Upper lobe of right lung (tissue), 1 donor: ENCODE measurements around the gene CTNNA1. TPM values are rescaled to one million over a fixed set of nuclear protein-coding genes. Genes with fewer than 3 reads are reported as not detected.

ENCODE experiments used
- ATAC-seq: fragments of 200-7000 bp; cut with Tn5 transposase; one replicate; pipeline ENCODE4 v1.9.1; 2020; ENCODE audit warnings: mild to moderate bottlenecking, moderate library complexity
- DNase-seq: peaks from one replicate; pipeline ENCODE4 v3.0.0-alpha.2; 2020
- H3K27ac ChIP-seq: fragments of 200-600 bp; one replicate; pipeline ENCODE4 v1.8.0; 2022
- H3K27me3 ChIP-seq: fragments of 200-600 bp; one replicate; pipeline ENCODE4 v1.8.0; 2022; ENCODE audit warnings: mild to moderate bottlenecking
- H3K36me3 ChIP-seq: fragments of 200-600 bp; one replicate; pipeline ENCODE4 v1.8.0; 2022
- H3K4me1 ChIP-seq: fragments of 200-600 bp; one replicate; pipeline ENCODE4 v1.8.0; 2022
- H3K4me3 ChIP-seq: fragments of 200-600 bp; one replicate; pipeline ENCODE4 v1.8.0; 2022; ENCODE audit warnings: mild to moderate bottlenecking
- H3K9me3 ChIP-seq: fragments of 200-600 bp; one replicate; pipeline ENCODE4 v1.8.0; 2022
- intact Hi-C: fragments of 100-400 bp; cut with DNase I; formaldehyde crosslinking; loops from one replicate; pipeline ENCODE4 v1.11.0; 2022
- total RNA-seq: library from RNA; stranded (reverse); fragmentation: NEBNext Ultra II Directional; extraction: Animal tissue kit (Norgen Biotek cat#: 25700); gene quantifications from one replicate; pipeline ENCODE4 v1.2.1, GENCODE V29; 2021
- TF ChIP-seq, protein P1 (sequence below): fragments of 200-600 bp; IDR thresholded peaks from one replicate; pipeline ENCODE4 v1.8.0; 2022; ENCODE audit warnings: antibody characterized with exemption
- donor health status: DM: no; HTN: yes; CAD: no; lungs with severe emphysema.

The CTNNA1 gene
- total RNA-seq, 1 donor from 2014 or later = 362 TPM

DNA sequence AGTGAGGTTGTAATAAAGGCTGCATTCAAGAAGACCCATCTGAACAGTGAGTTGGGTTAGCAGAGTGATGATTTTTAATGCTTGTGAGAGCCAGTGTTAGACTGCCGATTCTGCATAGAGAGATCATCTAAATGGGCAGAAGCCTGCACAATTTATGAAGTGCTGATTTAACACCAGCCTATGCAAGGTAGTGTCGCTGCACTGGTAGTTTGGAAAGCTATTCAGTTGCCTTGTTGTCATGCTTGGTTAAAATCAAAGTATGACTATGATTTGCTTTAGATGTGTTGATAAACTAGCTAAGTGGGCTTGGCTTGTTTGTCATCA lies 122.3 kb downstream of the CTNNA1 start:
- H3K27ac ChIP-seq = no peak overlapping the region

DNA sequence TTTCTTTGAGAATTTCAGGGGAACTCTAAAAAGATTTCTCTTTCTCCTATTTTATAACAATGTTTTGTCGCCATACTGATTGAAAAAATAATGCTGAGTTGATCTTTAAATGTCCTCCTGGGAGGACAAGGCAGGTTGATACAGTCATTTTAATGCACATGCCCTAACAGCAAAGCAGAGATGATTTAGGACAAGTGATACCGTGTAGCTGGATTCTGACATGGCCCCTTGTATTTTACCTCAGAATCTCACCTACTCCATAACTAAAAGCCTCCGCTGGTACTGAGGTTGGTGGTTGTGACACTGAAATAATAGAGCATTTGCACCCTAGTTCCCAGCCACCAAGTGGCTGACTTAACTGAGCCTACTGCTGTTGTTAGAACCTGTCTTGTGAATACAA lies 122.7 kb downstream of the CTNNA1 start:
- H3K4me1 ChIP-seq = peaks cover 34% of the 10 kb centered on the region
- no peaks in the 10 kb centered on the region for H3K9me3 ChIP-seq
- H3K27me3 ChIP-seq = no peaks in the 10 kb centered on the region
- no peak overlapping the region for H3K27ac ChIP-seq
- no peaks in the 10 kb centered on the region for H3K36me3 ChIP-seq
- TF ChIP-seq, protein P1, sequence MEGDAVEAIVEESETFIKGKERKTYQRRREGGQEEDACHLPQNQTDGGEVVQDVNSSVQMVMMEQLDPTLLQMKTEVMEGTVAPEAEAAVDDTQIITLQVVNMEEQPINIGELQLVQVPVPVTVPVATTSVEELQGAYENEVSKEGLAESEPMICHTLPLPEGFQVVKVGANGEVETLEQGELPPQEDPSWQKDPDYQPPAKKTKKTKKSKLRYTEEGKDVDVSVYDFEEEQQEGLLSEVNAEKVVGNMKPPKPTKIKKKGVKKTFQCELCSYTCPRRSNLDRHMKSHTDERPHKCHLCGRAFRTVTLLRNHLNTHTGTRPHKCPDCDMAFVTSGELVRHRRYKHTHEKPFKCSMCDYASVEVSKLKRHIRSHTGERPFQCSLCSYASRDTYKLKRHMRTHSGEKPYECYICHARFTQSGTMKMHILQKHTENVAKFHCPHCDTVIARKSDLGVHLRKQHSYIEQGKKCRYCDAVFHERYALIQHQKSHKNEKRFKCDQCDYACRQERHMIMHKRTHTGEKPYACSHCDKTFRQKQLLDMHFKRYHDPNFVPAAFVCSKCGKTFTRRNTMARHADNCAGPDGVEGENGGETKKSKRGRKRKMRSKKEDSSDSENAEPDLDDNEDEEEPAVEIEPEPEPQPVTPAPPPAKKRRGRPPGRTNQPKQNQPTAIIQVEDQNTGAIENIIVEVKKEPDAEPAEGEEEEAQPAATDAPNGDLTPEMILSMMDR = no peak
- no peak for ATAC-seq
- intact Hi-C loops = no loop called here
- DNase-seq = no peak
- H3K4me3 ChIP-seq = no peak overlapping the region

More for the DNA sequence above, 122.3 kb downstream of the CTNNA1 start:
- ATAC-seq (no peak), DNase-seq (no peak)
- intact Hi-C loops = no loop called here
- H3K27me3 ChIP-seq = no peaks in the 10 kb centered on the region
- TF ChIP-seq, protein P1 = no peak
- H3K9me3 ChIP-seq = no peaks in the 10 kb centered on the region
- H3K36me3 ChIP-seq = no peaks in the 10 kb centered on the region
- no peak overlapping the region for H3K4me3 ChIP-seq
- peaks cover 34% of the 10 kb centered on the region for H3K4me1 ChIP-seq

DNA sequence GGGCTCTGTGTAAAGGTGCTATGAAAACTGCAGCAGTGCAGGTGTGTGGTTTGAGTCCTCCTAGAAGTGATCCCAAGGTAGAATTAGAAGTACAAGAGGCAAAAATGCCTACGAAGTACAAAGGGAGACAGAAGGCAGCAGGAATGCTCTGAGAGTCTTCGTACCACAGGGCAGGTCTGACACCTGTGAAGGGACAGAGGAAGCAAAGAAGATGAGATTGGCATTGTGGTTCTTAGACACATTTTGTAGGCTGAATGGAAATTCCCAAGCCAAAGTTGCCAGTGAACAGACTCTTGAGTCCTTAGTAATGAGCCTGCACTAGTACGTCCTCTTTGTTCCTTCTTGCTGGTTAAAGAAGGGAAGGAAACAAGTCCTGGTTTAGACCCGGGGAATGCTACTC lies 123.6 kb downstream of the CTNNA1 start:
- intact Hi-C loops = no loop called here
- Histone ChIP-seq H3K4me1 (peaks cover 29% of the 10 kb centered on the region), H3K27ac (no peak overlapping the region), H3K9me3 (no peaks in the 10 kb centered on the region), H3K4me3 (no peak overlapping the region), H3K36me3 (no peaks in the 10 kb centered on the region), H3K27me3 (no peaks in the 10 kb centered on the region)
- ATAC-seq (no peak), DNase-seq (no peak)
- TF ChIP-seq, protein P1 = no peak

DNA sequence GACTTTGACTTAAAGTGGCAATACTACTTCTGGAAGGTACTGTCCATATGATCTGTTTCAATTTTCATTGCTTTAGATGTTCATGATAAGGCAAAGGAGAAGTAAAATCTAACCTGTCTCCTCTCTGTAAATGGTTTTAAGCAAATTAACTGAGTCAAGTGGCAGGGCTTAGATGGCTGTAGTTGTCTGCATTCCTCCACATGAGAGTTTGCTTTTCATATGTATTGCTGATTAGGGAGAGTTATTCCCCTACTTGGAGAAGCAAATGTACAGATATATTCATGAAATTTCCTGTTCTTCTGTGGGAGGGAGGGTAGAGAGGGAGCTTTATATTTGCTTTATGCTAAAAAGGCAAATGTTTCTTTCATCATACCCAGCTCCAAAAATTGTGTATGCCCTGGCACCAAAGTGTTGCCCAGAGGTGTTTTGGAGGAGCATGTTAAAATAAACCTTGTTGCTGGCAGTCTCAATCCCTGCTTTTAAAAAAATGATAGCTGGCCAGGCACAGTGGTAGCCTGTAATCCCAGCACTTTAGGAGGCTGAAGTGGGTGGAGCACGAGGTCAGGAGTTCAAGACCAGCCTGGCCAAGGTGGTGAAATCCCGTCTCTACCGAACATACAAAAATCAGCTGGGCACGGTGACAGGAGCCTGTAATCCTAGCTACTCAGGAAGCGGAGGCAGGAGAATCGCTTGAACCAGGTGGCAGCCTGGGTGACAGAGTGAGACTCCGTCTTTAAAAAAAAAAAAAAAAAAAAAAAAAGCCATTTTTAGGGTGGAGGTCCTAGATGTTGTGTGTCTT lies 125.4 kb downstream of the CTNNA1 start:
- no peak for DNase-seq
- Histone ChIP-seq H3K36me3 (no peaks in the 10 kb centered on the region), H3K27me3 (no peaks in the 10 kb centered on the region), H3K9me3 (no peaks in the 10 kb centered on the region), H3K4me3 (no peak overlapping the region), H3K4me1 (peaks cover 26% of the 10 kb centered on the region), H3K27ac (no peak overlapping the region)
- TF ChIP-seq, protein P1 = no peak
- intact Hi-C loops = no loop called here
- peak; percentile 41 for ATAC-seq

DNA sequence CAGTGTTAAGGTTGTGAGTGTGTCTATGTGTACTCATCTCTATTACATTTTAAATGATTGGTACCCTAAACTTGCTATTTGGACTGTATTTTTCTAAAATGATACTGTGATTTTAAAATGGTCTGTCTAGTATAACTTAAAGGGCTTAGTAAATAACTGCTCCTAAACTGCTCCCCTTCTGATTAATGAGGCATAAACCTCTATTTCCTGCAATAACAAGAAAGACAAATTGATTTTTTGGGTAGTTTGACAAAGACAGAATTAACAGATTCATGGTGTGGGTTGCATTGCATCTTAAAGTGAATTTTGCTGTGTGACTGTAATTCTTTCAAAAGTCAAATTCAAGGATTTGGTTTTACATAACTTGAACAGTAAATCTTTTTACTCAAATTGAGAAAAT lies 130.0 kb downstream of the CTNNA1 start:
- peaks cover 23% of the 10 kb centered on the region for H3K36me3 ChIP-seq
- no peak overlapping the region for H3K27ac ChIP-seq
- TF ChIP-seq, protein P1 = no peak
- H3K9me3 ChIP-seq = no peaks in the 10 kb centered on the region
- H3K4me1 ChIP-seq = peaks cover 8% of the 10 kb centered on the region
- intact Hi-C loops = no loop called here
- DNase-seq = no peak
- no peaks in the 10 kb centered on the region for H3K27me3 ChIP-seq
- ATAC-seq = no peak
- H3K4me3 ChIP-seq = no peak overlapping the region

DNA sequence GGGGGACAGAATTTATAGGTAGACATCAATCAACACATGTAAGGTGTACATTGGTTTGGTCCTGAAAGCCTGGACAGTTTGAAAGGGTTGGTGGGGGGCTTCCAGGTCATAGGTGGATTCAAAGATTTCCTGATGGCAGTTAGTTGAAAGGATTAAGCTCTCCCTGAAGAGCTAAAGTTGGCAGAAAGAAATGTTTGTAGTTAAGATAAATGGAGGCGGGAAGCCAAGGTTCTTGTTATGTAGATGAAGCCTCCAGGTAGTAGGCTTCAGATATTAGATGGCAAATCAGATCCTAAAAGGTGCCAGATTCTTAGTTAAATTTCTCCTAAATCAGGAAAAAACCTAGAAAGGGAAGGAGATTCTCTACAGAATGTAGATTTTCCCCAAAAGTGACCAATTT lies 130.9 kb downstream of the CTNNA1 start:
- Histone ChIP-seq H3K27ac (no peak overlapping the region), H3K4me1 (peaks cover 3% of the 10 kb centered on the region), H3K27me3 (no peaks in the 10 kb centered on the region), H3K9me3 (no peaks in the 10 kb centered on the region), H3K36me3 (peaks cover 31% of the 10 kb centered on the region), H3K4me3 (no peak overlapping the region)
- TF ChIP-seq, protein P1 = no peak
- intact Hi-C loops = no loop called here
- DNase-seq = no peak
- ATAC-seq = no peak
